Endodermal cell (in vitro differentiated cells): ENCODE data around the gene ROR1. TPM values are rescaled to one million over a fixed set of nuclear protein-coding genes. Genes with fewer than 3 reads are reported as not detected.

Source experiments
- DNase-seq: peaks from one replicate; pipeline ENCODE4 v3.0.0-alpha.2; 2017
- H3K27ac ChIP-seq: 2 replicates; pipeline ENCODE4 v1.5.1; 2013; ENCODE audit warnings: mild to moderate bottlenecking, low read depth, low read length, moderate library complexity
- H3K27me3 ChIP-seq: 2 replicates; pipeline ENCODE4 v1.6.1; 2013; ENCODE audit warnings: mild to moderate bottlenecking, low read length, moderate library complexity; ENCODE audit not compliant: insufficient read depth, control insufficient read depth, poor library complexity, severe bottlenecking
- H3K36me3 ChIP-seq: 2 replicates; pipeline ENCODE4 v1.7.0; 2013; ENCODE audit warnings: mild to moderate bottlenecking, low read length, moderate library complexity; ENCODE audit not compliant: control insufficient read depth, insufficient read depth
- H3K4me1 ChIP-seq: one replicate; pipeline ENCODE4 v1.7.0; 2013; ENCODE audit warnings: low read length; ENCODE audit not compliant: control insufficient read depth, insufficient read depth
- H3K4me3 ChIP-seq: 2 replicates; pipeline ENCODE4 v1.5.1; 2013; ENCODE audit warnings: mild to moderate bottlenecking, low read length, moderate library complexity
- H3K9ac ChIP-seq: 2 replicates; pipeline ENCODE4 v1.6.1; 2013; ENCODE audit warnings: mild to moderate bottlenecking, low read length, moderate library complexity; ENCODE audit not compliant: poor library complexity, severe bottlenecking; ENCODE audit errors: extremely low read depth
- H3K9me3 ChIP-seq: 2 replicates; pipeline ENCODE4 v1.6.1; 2013; ENCODE audit warnings: mild to moderate bottlenecking, low read length, moderate library complexity; ENCODE audit not compliant: control insufficient read depth
- H3K27ac Mint-ChIP-seq: 2 replicates; pipeline ENCODE4 v1.8.0; 2020; ENCODE audit warnings: mixed read lengths
- H3K27me3 Mint-ChIP-seq: 2 replicates; pipeline ENCODE4 v1.8.0; 2021; ENCODE audit warnings: mild to moderate bottlenecking, mixed read lengths; ENCODE audit not compliant: insufficient read depth
- H3K36me3 Mint-ChIP-seq: 2 replicates; pipeline ENCODE4 v1.8.0; 2020; ENCODE audit warnings: low read depth, mixed read lengths
- H3K4me1 Mint-ChIP-seq: 2 replicates; pipeline ENCODE4 v1.8.0; 2020; ENCODE audit warnings: mixed read lengths
- H3K4me3 Mint-ChIP-seq: 2 replicates; pipeline ENCODE4 v1.8.0; 2020; ENCODE audit warnings: mild to moderate bottlenecking, moderate library complexity, mixed read lengths
- H3K9me3 Mint-ChIP-seq: 2 replicates; pipeline ENCODE4 v1.8.0; 2020; ENCODE audit warnings: mild to moderate bottlenecking, mixed read lengths
- WGBS, 2 experiments: methylation state at CpG; one replicate each; pipeline versions ENCODE4 v1.1.5 to v1.1.7; 2013; ENCODE audit warnings: missing lambda C conversion rate in 2 of 2, mixed read lengths in 1 of 2; ENCODE audit not compliant: insufficient coverage in 1 of 2, insufficient read length in 1 of 2; 5-methylcytosine and 5-hydroxymethylcytosine counted together
- total RNA-seq, 2 donors: library from RNA; stranded (reverse); fragmentation: NEBNext Ultra II Directional in 1 of 2; extraction: Animal tissue kit (Norgen Biotek cat#: 25700) in 1 of 2; gene quantifications; 2 replicates in 1 of 2; 3 replicates in 1 of 2; pipeline ENCODE4 v1.2.1, GENCODE V29; 2021
- TF ChIP-seq, protein P1 (sequence below): fragments of 200-600 bp; sonication (generic); conservative IDR thresholded peaks from 2 replicates; pipeline ENCODE4 v1.5.0; 2021; ENCODE audit warnings: antibody characterized with exemption, mild to moderate bottlenecking

Gene ROR1
- total RNA-seq, 2 donors from 2014 or later: 77.4 to 77.9 TPM

GRCh38 chr1:63770381-63770780 is 3.4 kb upstream of the ROR1 start:
- no peak overlapping the region for H3K9ac ChIP-seq
- WGBS, 2 experiments: 86% methylated on average over 1 of the region's 1 CpG; no CpG with 5 or more reads in 1 of the 2 experiments
- H3K4me3 ChIP-seq: no peak overlapping the region
- DNase-seq: no peak
- Mint-ChIP-seq H3K9me3 (no peaks in the 10 kb centered on the region), H3K36me3 (no peaks in the 10 kb centered on the region), H3K27ac (no peak overlapping the region), H3K4me3 (no peak overlapping the region), H3K27me3 (no peaks in the 10 kb centered on the region), H3K4me1 (peaks cover 31% of the 10 kb centered on the region)
- no peak overlapping the region for H3K27ac ChIP-seq
- H3K9me3 ChIP-seq: no peaks in the 10 kb centered on the region
- TF ChIP-seq, protein P1, sequence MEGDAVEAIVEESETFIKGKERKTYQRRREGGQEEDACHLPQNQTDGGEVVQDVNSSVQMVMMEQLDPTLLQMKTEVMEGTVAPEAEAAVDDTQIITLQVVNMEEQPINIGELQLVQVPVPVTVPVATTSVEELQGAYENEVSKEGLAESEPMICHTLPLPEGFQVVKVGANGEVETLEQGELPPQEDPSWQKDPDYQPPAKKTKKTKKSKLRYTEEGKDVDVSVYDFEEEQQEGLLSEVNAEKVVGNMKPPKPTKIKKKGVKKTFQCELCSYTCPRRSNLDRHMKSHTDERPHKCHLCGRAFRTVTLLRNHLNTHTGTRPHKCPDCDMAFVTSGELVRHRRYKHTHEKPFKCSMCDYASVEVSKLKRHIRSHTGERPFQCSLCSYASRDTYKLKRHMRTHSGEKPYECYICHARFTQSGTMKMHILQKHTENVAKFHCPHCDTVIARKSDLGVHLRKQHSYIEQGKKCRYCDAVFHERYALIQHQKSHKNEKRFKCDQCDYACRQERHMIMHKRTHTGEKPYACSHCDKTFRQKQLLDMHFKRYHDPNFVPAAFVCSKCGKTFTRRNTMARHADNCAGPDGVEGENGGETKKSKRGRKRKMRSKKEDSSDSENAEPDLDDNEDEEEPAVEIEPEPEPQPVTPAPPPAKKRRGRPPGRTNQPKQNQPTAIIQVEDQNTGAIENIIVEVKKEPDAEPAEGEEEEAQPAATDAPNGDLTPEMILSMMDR: no peak
- H3K36me3 ChIP-seq: no peaks in the 10 kb centered on the region
- peaks cover 12% of the 10 kb centered on the region for H3K4me1 ChIP-seq
- H3K27me3 ChIP-seq: no peaks in the 10 kb centered on the region

DNA sequence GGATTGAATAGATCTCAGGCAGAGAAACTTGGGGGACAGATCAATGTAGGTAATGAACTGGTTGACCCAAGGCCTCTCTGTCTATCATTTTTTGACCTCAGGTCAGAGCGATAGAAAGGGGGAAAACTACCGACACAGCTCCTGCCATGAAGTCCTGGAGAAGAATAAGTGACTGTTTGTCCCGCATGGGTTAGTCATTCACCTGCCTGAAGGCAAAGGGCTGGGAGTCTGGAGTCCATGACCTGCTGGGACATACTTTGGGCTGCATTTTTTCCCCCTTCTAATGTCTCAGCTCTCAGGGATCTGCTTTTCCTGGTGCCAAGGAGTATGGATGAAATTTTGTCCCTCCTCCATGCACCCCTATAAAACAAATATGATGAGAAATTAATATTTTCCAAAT is 1.6 kb upstream of the ROR1 start:
- H3K27ac Mint-ChIP-seq: peak overlapping the region; percentile 74
- Histone ChIP-seq H3K9me3 (no peaks in the 10 kb centered on the region), H3K9ac (no peak overlapping the region), H3K4me3 (peak overlapping the region; percentile 80), H3K4me1 (peaks cover 12% of the 10 kb centered on the region), H3K27ac (no peak overlapping the region), H3K27me3 (no peaks in the 10 kb centered on the region), H3K36me3 (no peaks in the 10 kb centered on the region)
- H3K36me3 Mint-ChIP-seq: no peaks in the 10 kb centered on the region
- no peaks in the 10 kb centered on the region for H3K27me3 Mint-ChIP-seq
- peaks cover 47% of the 10 kb centered on the region for H3K4me1 Mint-ChIP-seq
- H3K4me3 Mint-ChIP-seq: peak overlapping the region; percentile 95
- TF ChIP-seq, protein P1: no peak
- WGBS, 2 experiments: 74 to 85% methylated on average over 3 of the region's 3 CpGs
- no peaks in the 10 kb centered on the region for H3K9me3 Mint-ChIP-seq
- no peak for DNase-seq

GRCh38 chr1:63772876-63773275 is 941 bp upstream of the ROR1 start:
- H3K27me3 Mint-ChIP-seq: no peaks in the 10 kb centered on the region
- no peaks in the 10 kb centered on the region for H3K27me3 ChIP-seq
- WGBS, 2 experiments: 40 to 47% methylated on average over 2 of the region's 2 CpGs
- H3K9me3 ChIP-seq: no peaks in the 10 kb centered on the region
- H3K4me1 ChIP-seq: peaks cover 16% of the 10 kb centered on the region
- no peaks in the 10 kb centered on the region for H3K36me3 ChIP-seq
- TF ChIP-seq, protein P1: no peak
- no peaks in the 10 kb centered on the region for H3K36me3 Mint-ChIP-seq
- no peak for DNase-seq
- no peaks in the 10 kb centered on the region for H3K9me3 Mint-ChIP-seq
- peak overlapping the region; percentile 80 for H3K4me3 ChIP-seq
- H3K4me1 Mint-ChIP-seq: peaks cover 53% of the 10 kb centered on the region
- H3K27ac ChIP-seq: no peak overlapping the region
- no peak overlapping the region for H3K27ac Mint-ChIP-seq
- H3K4me3 Mint-ChIP-seq: peak overlapping the region; percentile 95
- H3K9ac ChIP-seq: no peak overlapping the region
